HEK293 (cell line): ENCODE results near the gene CYB5R3.

Experiments used
- ATF2 ChIP-seq: fragments of 450-650 bp; formaldehyde crosslinking; IDR thresholded peaks from 2 replicates; pipeline ENCODE4 v1.5.1; 2016; ENCODE audit warnings: missing biosample characterization, missing genetic modification characterization, low read depth
- GLI2 ChIP-seq: fragments of 450-650 bp; formaldehyde crosslinking; IDR thresholded peaks from 2 replicates; pipeline ENCODE4; 2017; ENCODE audit warnings: missing biosample characterization, missing genetic modification characterization, low read depth, borderline replicate concordance
- HOXD13 ChIP-seq: sonication (generic); formaldehyde crosslinking; IDR thresholded peaks from 2 replicates; pipeline ENCODE4 v1.8.0; 2022; ENCODE audit warnings: missing genetic modification reagents, borderline replicate concordance
- KLF10 ChIP-seq: fragments of 450-650 bp; IDR thresholded peaks from 2 replicates; pipeline ENCODE4 v1.5.1; 2018; ENCODE audit warnings: missing biosample characterization, mild to moderate bottlenecking, missing genetic modification characterization
- KLF17 ChIP-seq: fragments of 450-650 bp; formaldehyde crosslinking; IDR thresholded peaks from 2 replicates; pipeline ENCODE4 v1.5.1; 2016; ENCODE audit warnings: missing biosample characterization, missing genetic modification characterization
- PRDM2 ChIP-seq: fragments of 450-650 bp; formaldehyde crosslinking; IDR thresholded peaks from 2 replicates; pipeline ENCODE4 v1.5.1; 2016; ENCODE audit warnings: missing biosample characterization, missing genetic modification characterization, borderline replicate concordance
- ZBTB49 ChIP-seq: fragments of 450-650 bp; formaldehyde crosslinking; IDR thresholded peaks from 2 replicates; pipeline ENCODE4 v1.5.1; 2016; ENCODE audit warnings: missing biosample characterization, missing genetic modification characterization, low read depth
- ZFHX2 ChIP-seq: fragments of 450-650 bp; formaldehyde crosslinking; conservative IDR thresholded peaks from 2 replicates; pipeline ENCODE4 v1.5.1; 2016; ENCODE audit warnings: missing biosample characterization, missing genetic modification characterization
- ZNF132 ChIP-seq: fragments of 450-650 bp; formaldehyde crosslinking; IDR thresholded peaks from 2 replicates; pipeline ENCODE4 v1.5.1; 2017; ENCODE audit warnings: missing biosample characterization, missing genetic modification characterization, borderline replicate concordance
- ZNF184 ChIP-seq: fragments of 450-650 bp; IDR thresholded peaks from 2 replicates; pipeline ENCODE4 v1.5.1; 2018; ENCODE audit warnings: missing biosample characterization, mild to moderate bottlenecking, missing genetic modification characterization
- ZNF214 ChIP-seq: fragments of 450-650 bp; formaldehyde crosslinking; IDR thresholded peaks from 2 replicates; pipeline ENCODE4 v1.5.1; 2017; ENCODE audit warnings: missing biosample characterization, mild to moderate bottlenecking, missing genetic modification characterization, borderline replicate concordance
- ZNF274 ChIP-seq, 2 experiments: fragments of 200-500 bp in 1 of 2; fragments of 450-650 bp in 1 of 2; sonication (Bioruptor generic) in 1 of 2; formaldehyde crosslinking in 1 of 2; IDR thresholded peaks; 2 replicates each; pipeline versions ENCODE4 v1.5.1 to v1.6.1; 2014 to 2016; ENCODE audit warnings: borderline replicate concordance in 1 of 2, inconsistent platforms in 1 of 2, low read length in 1 of 2, missing biosample characterization in 1 of 2, missing genetic modification characterization in 1 of 2
- ZNF350 ChIP-seq: fragments of 450-650 bp; formaldehyde crosslinking; IDR thresholded peaks from 2 replicates; pipeline ENCODE4 v1.5.0; 2017; ENCODE audit warnings: missing biosample characterization, mild to moderate bottlenecking, missing genetic modification characterization
- ZNF354C ChIP-seq: fragments of 450-650 bp; formaldehyde crosslinking; IDR thresholded peaks from 2 replicates; pipeline ENCODE4 v1.5.1; 2016; ENCODE audit warnings: missing biosample characterization, missing genetic modification characterization, low read depth, borderline replicate concordance
- ZNF366 ChIP-seq: fragments of 450-650 bp; formaldehyde crosslinking; conservative IDR thresholded peaks from 2 replicates; pipeline ENCODE4 v1.5.1; 2016; ENCODE audit warnings: missing biosample characterization, missing genetic modification characterization
- ZNF501 ChIP-seq: fragments of 450-650 bp; formaldehyde crosslinking; IDR thresholded peaks from 2 replicates; pipeline ENCODE4 v1.5.1; 2016; ENCODE audit warnings: missing biosample characterization, missing genetic modification characterization
- ZNF514 ChIP-seq: fragments of 450-650 bp; formaldehyde crosslinking; IDR thresholded peaks from 2 replicates; pipeline ENCODE4 v1.5.1; 2016; ENCODE audit warnings: missing biosample characterization, missing genetic modification characterization
- ZNF555 ChIP-seq: fragments of 450-650 bp; formaldehyde crosslinking; conservative IDR thresholded peaks from 2 replicates; pipeline ENCODE4 v1.5.1; 2017; ENCODE audit warnings: missing biosample characterization, mild to moderate bottlenecking, missing genetic modification characterization, inconsistent platforms
- ZNF658 ChIP-seq: fragments of 450-650 bp; formaldehyde crosslinking; IDR thresholded peaks from 2 replicates; pipeline ENCODE4; 2016; ENCODE audit warnings: missing biosample characterization, missing genetic modification characterization
- ZNF664 ChIP-seq: fragments of 450-650 bp; formaldehyde crosslinking; IDR thresholded peaks from 2 replicates; pipeline ENCODE4 v1.5.1; 2016; ENCODE audit warnings: missing biosample characterization, missing genetic modification characterization
- ZNF692 ChIP-seq: fragments of 450-650 bp; formaldehyde crosslinking; IDR thresholded peaks from 2 replicates; pipeline ENCODE4 v1.5.1; 2016; ENCODE audit warnings: missing biosample characterization, missing genetic modification characterization
- ZNF791 ChIP-seq: fragments of 450-650 bp; formaldehyde crosslinking; IDR thresholded peaks from 2 replicates; pipeline ENCODE4 v1.5.1; 2016; ENCODE audit warnings: missing biosample characterization, missing genetic modification characterization
- ZNF843 ChIP-seq: fragments of 450-650 bp; formaldehyde crosslinking; IDR thresholded peaks from 2 replicates; pipeline ENCODE4 v1.5.1; 2016; ENCODE audit warnings: missing biosample characterization, missing genetic modification characterization
- ZSCAN18 ChIP-seq: fragments of 450-650 bp; formaldehyde crosslinking; IDR thresholded peaks from 2 replicates; pipeline ENCODE4 v1.5.1; 2016; ENCODE audit warnings: missing biosample characterization, missing genetic modification characterization

CYB5R3 gene

GRCh38 chr22:42615092-42615859 is 33.9 kb downstream of the CYB5R3 start (continued):
- TF ChIP-seq ZNF692 (tag by site-specific recombination) (peak; percentile 74; the same call in 1 of the 2 replicates), KLF10 (tag by site-specific recombination) (peak; percentile 94), ZNF514 (tag by site-specific recombination) (no peak), ZNF501 (peak; percentile 71), KLF17 (tag by site-specific recombination) (no peak; the same call in 1 of the 2 replicates), ZFHX2 (tag by site-specific recombination) (peak; percentile 35), ZNF354C (tag by site-specific recombination) (no peak), ZNF214 (tag by site-specific recombination) (no peak), ATF2 (tag by site-specific recombination) (peak; percentile 59; the same call in 1 of the 2 replicates), ZNF274 (IDR thresholded peaks at IDR 0.05; ENCODE audit: low read length) (no peak), ZNF274 (tag by site-specific recombination; IDR thresholded peaks at IDR 0.05; ENCODE audit: borderline replicate concordance) (no peak), ZNF791 (tag by site-specific recombination) (0 out of 2 replicates have a peak, but pooled peaks have one; percentile 17), ZSCAN18 (tag by site-specific recombination) (peak; percentile 88), ZNF350 (tag by site-specific recombination) (no peak), ZNF664 (tag by site-specific recombination) (no peak; the same call in 1 of the 2 replicates), PRDM2 (tag by site-specific recombination) (no peak), ZBTB49 (tag by site-specific recombination) (no peak), GLI2 (tag by site-specific recombination) (no peak; the same call in 1 of the 2 replicates), ZNF555 (tag by site-specific recombination) (no peak), ZNF843 (tag by site-specific recombination) (no peak), HOXD13 (peak; percentile 63; the same call in 1 of the 2 replicates), ZNF658 (tag by site-specific recombination) (no peak), ZNF132 (tag by site-specific recombination) (no peak), ZNF366 (tag by site-specific recombination) (peak; percentile 92), ZNF184 (no peak)
